Measurements from ENCODE around the gene CTNNA2. TPM values are rescaled to one million over a fixed set of nuclear protein-coding genes. Genes with fewer than 3 reads are reported as not detected.

CTNNA2 gene
- polyA plus RNA-seq, 2 of the 4 experiments (the other 2 are of a cell fraction) = 0.50 to 0.94 TPM

GRCh38 chr2:80266231-80266630, 753.4 kb downstream of the CTNNA2 start (continued):
- TF ChIP-seq MYC (IDR thresholded peaks at IDR 0.05; ENCODE audit: borderline replicate concordance, low read length) = no peak
- TF ChIP-seq EHMT2 (IDR thresholded peaks at IDR 0.05; ENCODE audit: low read depth) = no peak
- no peak for TF ChIP-seq CTCF (IDR thresholded peaks at IDR 0.05)
- TF ChIP-seq KDM1A (IDR thresholded peaks at IDR 0.05; ENCODE audit: low read depth) = no peak
- TF ChIP-seq HDAC2 (IDR thresholded peaks at IDR 0.05) = no peak
- no peak for TF ChIP-seq BCL3 (IDR thresholded peaks at IDR 0.05)
- no peak for TF ChIP-seq ELK1 (IDR thresholded peaks at IDR 0.05; ENCODE audit: low read depth, low read length)
- no peak for TF ChIP-seq CBX2 (IDR thresholded peaks at IDR 0.05; ENCODE audit: borderline replicate concordance, low read depth)

- Histone ChIP-seq H3K27ac (no peak overlapping the region), H3K4me2 (no peak overlapping the region), H3K4me3 (no peak overlapping the region), H3K4me1 (no peaks in the 10 kb centered on the region), H3K9me3 (no peaks in the 10 kb centered on the region)
- ATAC-seq = no peak
- FAIRE-seq = no peak
- WGBS (ENCODE audit: missing lambda C conversion rate) = 14% methylated on average over 5 of the region's 5 CpGs
- no peak for TF ChIP-seq ZC3H11A (IDR thresholded peaks at IDR 0.05)
- TF ChIP-seq RFX5 (IDR thresholded peaks at IDR 0.05) = no peak
- no peak for TF ChIP-seq HEYL (CRISPR knock-in tag; IDR thresholded peaks at IDR 0.05)
- no peak for TF ChIP-seq ESRRA (IDR thresholded peaks at IDR 0.05; ENCODE audit: borderline replicate concordance, low read length)
- TF ChIP-seq FOXS1 (CRISPR knock-in tag; IDR thresholded peaks at IDR 0.05) = no peak
- POLR2A ChIA-PET = no interaction called here
- DNase-seq (ENCODE audit: low read depth in 1 of 2, low spot score in 1 of 2) = no peak
- CTCF ChIA-PET = no interaction called here
These were observed 757.0 kb downstream of the CTNNA2 start for GRCh38 chr2:80269806-80270205.

- Histone ChIP-seq H3K4me3 (no peak overlapping the region), H3K4me2 (no peak overlapping the region), H3K9me3 (no peaks in the 10 kb centered on the region), H3K4me1 (no peaks in the 10 kb centered on the region), H3K27ac (no peak overlapping the region)
- TF ChIP-seq ATOH8 (CRISPR knock-in tag; IDR thresholded peaks at IDR 0.05; ENCODE audit: low read depth) = no peak
- TF ChIP-seq KDM5A (IDR thresholded peaks at IDR 0.05) = no peak
- no peak for TF ChIP-seq MAFK (IDR thresholded peaks at IDR 0.05; ENCODE audit: partially characterized antibody)
- TF ChIP-seq MAZ (IDR thresholded peaks at IDR 0.05; ENCODE audit: borderline replicate concordance, low read depth, low read length) = no peak
- no peak for TF ChIP-seq PBX3 (IDR thresholded peaks at IDR 0.05)
- TF ChIP-seq RCOR1 (IDR thresholded peaks at IDR 0.05; ENCODE audit: low read depth, low read length) = no peak
- TF ChIP-seq BHLHE40 (IDR thresholded peaks at IDR 0.05; ENCODE audit: low read depth, low read length) = no peak
- TF ChIP-seq GATA3 (IDR thresholded peaks at IDR 0.05; ENCODE audit: borderline replicate concordance) = no peak
- no peak for TF ChIP-seq FOSB (CRISPR knock-in tag; IDR thresholded peaks at IDR 0.05)
- no peak for TF ChIP-seq CBX2 (IDR thresholded peaks at IDR 0.05; ENCODE audit: borderline replicate concordance, low read depth)
- TF ChIP-seq ZC3H11A (IDR thresholded peaks at IDR 0.05) = no peak
- no peak for TF ChIP-seq NPAS2 (CRISPR knock-in tag; IDR thresholded peaks at IDR 0.05; ENCODE audit: borderline replicate concordance)
- no peak for TF ChIP-seq EP300 (IDR thresholded peaks at IDR 0.05)
- 12% methylated on average over 2 of the region's 2 CpGs for WGBS (ENCODE audit: missing lambda C conversion rate)
- ChIA-PET POLR2A (no interaction called here), CTCF (no interaction called here)
- no peak for ATAC-seq
- no peak for DNase-seq (ENCODE audit: low read depth in 1 of 2, low spot score in 1 of 2)
- FAIRE-seq = no peak
These were observed 767.7 kb downstream of the CTNNA2 start for GRCh38 chr2:80280598-80280997.

All from A549 (cell line).